CD4-positive, alpha-beta T cell (primary cell): ENCODE measurements around the gene TNS1. TPM values are rescaled to one million over a fixed set of nuclear protein-coding genes. Genes with fewer than 3 reads are reported as not detected.

Experiments used
- ATAC-seq: fragments of 200-7000 bp; cut with Tn5 transposase; one replicate; pipeline ENCODE4 v1.10.0; 2022; ENCODE audit warnings: mild to moderate bottlenecking; ENCODE audit not compliant: poor library complexity
- CTCF ChIA-PET: fragments of 350-600 bp; sonication (Branson Sonifier 250); formaldehyde crosslinking; loops from one replicate; lab custom pipeline; 2021; ENCODE audit warnings: antibody characterized with exemption, inconsistent platforms; lab: Charles Lee
- POLR2A ChIA-PET: fragments of 350-600 bp; sonication (Branson Sonifier 250); formaldehyde crosslinking; loops from one replicate; lab custom pipeline; 2021; ENCODE audit warnings: antibody characterized with exemption, inconsistent platforms; lab: Charles Lee
- DNase-seq, 14 experiments: peaks; one replicate each; pipeline ENCODE4 v3.0.0-alpha.2; 2013 to 2020; ENCODE audit warnings: mixed read lengths in 2 of 14
- H3K27ac ChIP-seq, 2 donors: one replicate each; pipeline versions ENCODE4 v1.5.1 to v1.7.0; 2013; ENCODE audit warnings: low read length in 2 of 2, low read depth in 1 of 2, mild to moderate bottlenecking in 1 of 2
- H3K27me3 ChIP-seq, 2 experiments: 1 replicate in 1 of 2; 2 replicates in 1 of 2; pipeline versions ENCODE4 v1.6.1 to v1.7.0; 2013; ENCODE audit warnings: low read length in 2 of 2, control low read depth in 1 of 2, mild to moderate bottlenecking in 1 of 2, moderate library complexity in 1 of 2; ENCODE audit not compliant: insufficient read depth in 2 of 2, control insufficient read depth in 1 of 2
- H3K36me3 ChIP-seq: one replicate; pipeline ENCODE4 v1.6.1; 2013; ENCODE audit warnings: low read length, control low read depth; ENCODE audit not compliant: insufficient read depth
- H3K4me1 ChIP-seq: one replicate; pipeline ENCODE4 v1.6.1; 2013; ENCODE audit warnings: low read length, control low read depth; ENCODE audit not compliant: insufficient read depth
- H3K4me3 ChIP-seq: one replicate; pipeline ENCODE4 v1.5.1; 2013; ENCODE audit warnings: mild to moderate bottlenecking, low read length, moderate library complexity
- H3K9me3 ChIP-seq, 2 experiments: 1 replicate in 1 of 2; 2 replicates in 1 of 2; pipeline versions ENCODE4 v1.6.1 to v1.7.0; 2013; ENCODE audit warnings: low read length in 2 of 2, mild to moderate bottlenecking in 2 of 2, control low read depth in 1 of 2, moderate library complexity in 1 of 2; ENCODE audit not compliant: control insufficient read depth in 1 of 2, insufficient read depth in 1 of 2
- H3K27ac Mint-ChIP-seq: one replicate; pipeline ENCODE4 v1.8.0; 2020; ENCODE audit warnings: mixed read lengths
- H3K27me3 Mint-ChIP-seq: one replicate; pipeline ENCODE4 v1.8.0; 2021; ENCODE audit warnings: mixed read lengths
- H3K36me3 Mint-ChIP-seq: one replicate; pipeline ENCODE4 v1.8.0; 2021; ENCODE audit warnings: low read depth, mixed read lengths
- H3K4me1 Mint-ChIP-seq: one replicate; pipeline ENCODE4 v1.8.0; 2021; ENCODE audit warnings: low read depth, mixed read lengths
- H3K4me3 Mint-ChIP-seq: one replicate; pipeline ENCODE4 v1.8.0; 2020; ENCODE audit warnings: mild to moderate bottlenecking, mixed read lengths
- H3K9me3 Mint-ChIP-seq: one replicate; pipeline ENCODE4 v1.8.0; 2020; ENCODE audit warnings: mixed read lengths
- CTCF ChIP-seq: fragments of 200-600 bp; IDR thresholded peaks from one replicate; pipeline ENCODE4 v1.8.0; 2022; ENCODE audit warnings: antibody characterized with exemption, mild to moderate bottlenecking
- intact Hi-C, 2 experiments: fragments of 100-400 bp; cut with DNase I in 1 of 2; cut with micrococcal nuclease in 1 of 2; formaldehyde crosslinking; loops; one replicate each; pipeline versions ENCODE4 v1.15.1 to v1.9.0; 2023 to 2025; cut with DNase I, micrococcal nuclease
- total RNA-seq, 174 experiments: library from RNA in 2 of 174; stranded (reverse) in 2 of 174; gene quantifications; one replicate each; pipeline ENCODE4 v1.2.3 and lab custom pipeline; 2021 to 2026

TNS1 gene
- total RNA-seq, 2 experiments from 2014 or later, result 0.25 to 0.34 TPM

- no peaks in the 10 kb centered on the region for H3K9me3 Mint-ChIP-seq
- Histone ChIP-seq H3K36me3 (no peaks in the 10 kb centered on the region), H3K27ac (no peak overlapping the region), H3K27me3 (no peaks in the 10 kb centered on the region), H3K4me3 (no peak overlapping the region), H3K4me1 (no peaks in the 10 kb centered on the region), H3K9me3 (no peaks in the 10 kb centered on the region)
- no peak for TF ChIP-seq CTCF
- POLR2A ChIA-PET, result no interaction called here
- H3K4me3 Mint-ChIP-seq, result no peak overlapping the region
- no peak overlapping the region for H3K27ac Mint-ChIP-seq
- H3K4me1 Mint-ChIP-seq, result no peaks in the 10 kb centered on the region
- H3K36me3 Mint-ChIP-seq, result no peaks in the 10 kb centered on the region
- no peak for DNase-seq
- intact Hi-C loops, result no loop called here
- CTCF ChIA-PET, result no interaction called here
- H3K27me3 Mint-ChIP-seq, result no peaks in the 10 kb centered on the region
- no peak for ATAC-seq
Observed at GRCh38 chr2:217822296-217823252, 180.2 kb downstream of the TNS1 start.

- POLR2A ChIA-PET, result no interaction called here
- CTCF ChIA-PET, result no interaction called here
- Histone ChIP-seq H3K4me3 (no peak overlapping the region), H3K27me3 (no peaks in the 10 kb centered on the region), H3K27ac (no peak overlapping the region), H3K9me3 (no peaks in the 10 kb centered on the region), H3K4me1 (no peaks in the 10 kb centered on the region), H3K36me3 (no peaks in the 10 kb centered on the region)
- no peak overlapping the region for H3K27ac Mint-ChIP-seq
- no peaks in the 10 kb centered on the region for H3K9me3 Mint-ChIP-seq
- no peak for TF ChIP-seq CTCF
- DNase-seq (no peak), ATAC-seq (no peak)
- intact Hi-C loops, result no loop called here
- no peaks in the 10 kb centered on the region for H3K36me3 Mint-ChIP-seq
- H3K4me3 Mint-ChIP-seq, result no peak overlapping the region
- H3K4me1 Mint-ChIP-seq, result no peaks in the 10 kb centered on the region
- no peaks in the 10 kb centered on the region for H3K27me3 Mint-ChIP-seq
Observed at GRCh38 chr2:217821536-217822147, 181.2 kb downstream of the TNS1 start.

- Histone ChIP-seq H3K9me3 (no peaks in the 10 kb centered on the region), H3K4me3 (no peak overlapping the region), H3K4me1 (no peaks in the 10 kb centered on the region), H3K27ac (no peak overlapping the region), H3K27me3 (no peaks in the 10 kb centered on the region), H3K36me3 (no peaks in the 10 kb centered on the region)
- no peaks in the 10 kb centered on the region for H3K36me3 Mint-ChIP-seq
- ChIA-PET POLR2A (no interaction called here), CTCF (no interaction called here)
- intact Hi-C loops, result no loop called here
- DNase-seq (no peak), ATAC-seq (no peak)
- H3K27ac Mint-ChIP-seq, result no peak overlapping the region
- no peaks in the 10 kb centered on the region for H3K27me3 Mint-ChIP-seq
- no peak for TF ChIP-seq CTCF
- H3K9me3 Mint-ChIP-seq, result no peaks in the 10 kb centered on the region
- H3K4me3 Mint-ChIP-seq, result no peak overlapping the region
- no peaks in the 10 kb centered on the region for H3K4me1 Mint-ChIP-seq
Observed at GRCh38 chr2:217820904-217821303, 181.9 kb downstream of the TNS1 start.
